Muscle of arm (tissue), 12 donors: Measurements from ENCODE around the gene BANP. TPM values are rescaled to one million over a fixed set of nuclear protein-coding genes. Genes with fewer than 3 reads are reported as not detected.
"Not testable (repeated sequence)": the region's sequence is repeated elsewhere in the genome, so short reads cannot be mapped to it uniquely, and the experiment has no call there.

Experiments
- DNase-seq: peaks from one replicate; pipeline ENCODE4 v3.0.0-alpha.2; 2013
- polyA plus RNA-seq, 12 donors: library from polyadenylated mRNA; unstranded; fragments of 120-200 nt; gene quantifications; one replicate each; pipeline ENCODE4 v1.2.1, GENCODE V29; 2013; ENCODE audit not compliant: insufficient read length in 12 of 12

Gene BANP
- polyA plus RNA-seq, 12 donors: 11.5 to 33.2 (median 13.3) TPM; not detected in 1

- DNase-seq: not testable (repeated sequence)
These were observed 147.7 kb downstream of the BANP start for GRCh38 chr16:88098731-88099562.

GRCh38 chr16:88099563-88099890, 148.3 kb downstream of the BANP start:
- DNase-seq: no peak

GRCh38 chr16:88099956-88100355, 148.7 kb downstream of the BANP start:
- DNase-seq: not testable (repeated sequence)

GRCh38 chr16:88100801-88101622, 149.8 kb downstream of the BANP start:
- peak; percentile 52 for DNase-seq

- not testable (repeated sequence) for DNase-seq
These were observed 150.4 kb downstream of the BANP start for GRCh38 chr16:88101623-88102105.

- DNase-seq: no peak
These were observed 151.4 kb downstream of the BANP start for GRCh38 chr16:88102597-88102996.

- no peak for DNase-seq
These were observed 151.8 kb downstream of the BANP start for GRCh38 chr16:88103011-88103410.

GRCh38 chr16:88103581-88104188, 152.5 kb downstream of the BANP start:
- no peak for DNase-seq

GRCh38 chr16:88104363-88104762, 153.1 kb downstream of the BANP start:
- not testable (repeated sequence) for DNase-seq

- DNase-seq: not testable (repeated sequence)
These were observed 154.4 kb downstream of the BANP start for GRCh38 chr16:88105574-88106140.

- not testable (repeated sequence) for DNase-seq
These were observed 155.3 kb downstream of the BANP start for GRCh38 chr16:88106566-88106965.

- no peak for DNase-seq
These were observed 157.5 kb downstream of the BANP start for GRCh38 chr16:88108762-88109161.

GRCh38 chr16:88109726-88110621, 158.7 kb downstream of the BANP start:
- not testable (repeated sequence) for DNase-seq

- DNase-seq: not testable (repeated sequence)
These were observed 159.8 kb downstream of the BANP start for GRCh38 chr16:88110875-88111494.

- DNase-seq: not testable (repeated sequence)
These were observed 160.7 kb downstream of the BANP start for GRCh38 chr16:88111976-88112375.

GRCh38 chr16:88113545-88114045, 162.4 kb downstream of the BANP start:
- DNase-seq: no peak

- not testable (repeated sequence) for DNase-seq
These were observed 163.5 kb downstream of the BANP start for GRCh38 chr16:88114541-88115228.

GRCh38 chr16:88116121-88116520, 164.9 kb downstream of the BANP start:
- DNase-seq: no peak

GRCh38 chr16:88117476-88117868, 166.2 kb downstream of the BANP start:
- no peak for DNase-seq
